ENCODE results near the gene SMCO2. TPM values are rescaled to one million over a fixed set of nuclear protein-coding genes. Genes with fewer than 3 reads are reported as not detected.

Gene SMCO2
- total and polyA plus RNA-seq, 2 of the 13 experiments (the other 11 are each of a cell fraction or from before 2014, with no cell fraction given), result 0.15 TPM; not detected in 1

DNA sequence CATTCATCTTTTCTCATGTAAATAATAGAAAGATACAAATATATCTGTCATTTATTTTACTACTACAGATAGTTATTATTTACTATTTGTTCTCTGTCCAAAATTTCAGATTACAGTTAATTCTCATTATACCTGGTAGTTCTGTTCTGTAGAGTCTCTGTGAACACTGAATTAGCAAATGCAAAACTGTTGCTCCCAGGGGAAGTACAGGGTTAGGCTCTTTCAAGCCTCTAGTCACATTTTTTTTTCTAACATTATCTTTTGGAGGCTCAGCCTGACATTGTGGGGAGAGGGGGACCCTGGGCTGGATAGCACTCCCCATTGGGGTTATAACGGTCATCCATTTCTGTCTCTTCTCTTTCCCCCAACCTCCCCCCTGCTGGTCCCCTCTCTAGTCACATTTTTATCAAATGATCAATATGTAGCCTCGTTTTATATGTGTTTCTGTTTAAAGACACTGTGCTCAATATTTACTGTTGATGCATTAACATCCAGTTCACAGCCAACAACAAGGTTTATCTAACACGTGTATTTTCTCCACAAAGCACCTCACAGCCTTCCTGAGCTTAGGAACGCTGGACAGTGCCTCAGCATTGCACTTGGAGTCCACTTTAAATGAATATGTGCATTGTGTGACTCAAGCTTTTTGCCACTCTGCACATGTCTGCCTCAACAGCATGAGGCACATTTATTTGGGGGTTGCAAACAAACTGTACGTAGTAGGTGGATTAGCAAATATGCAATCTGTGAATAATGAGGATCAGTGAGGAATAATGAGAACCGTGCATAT, 4.7 kb downstream of the SMCO2 start:
- Histone ChIP-seq H2AFZ (ENCODE audit: low read length) (no peak overlapping the region), H3K27ac (ENCODE audit: extremely low read length, insufficient read depth, low read length) (no peak overlapping the region), H3K79me2 (ENCODE audit: insufficient read depth, low read length) (no peaks in the 10 kb centered on the region), H3K9ac (ENCODE audit: insufficient read depth, low read depth, low read length) (no peak overlapping the region), H3K4me1 (ENCODE audit: insufficient read depth, low read length) (peaks cover 11% of the 10 kb centered on the region), H3K4me3 (replicated peaks in 1 of 3; ENCODE audit: insufficient read depth in 1 of 3, low read depth in 2 of 3, low read length in 3 of 3) (no peak overlapping the region), H3K27me3 (ENCODE audit: control insufficient read depth in 1 of 2, insufficient read depth in 2 of 2, low read length in 2 of 2) (no peaks in the 10 kb centered on the region; a peak in 1 of 5 replicates), H3K9me3 (ENCODE audit: low read length) (no peaks in the 10 kb centered on the region), H3K4me2 (ENCODE audit: low read depth, low read length) (no peak overlapping the region), H3K36me3 (replicated peaks in 1 of 2; ENCODE audit: control insufficient read depth in 1 of 2, insufficient read depth in 2 of 2, low read length in 2 of 2) (no peaks in the 10 kb centered on the region), H4K20me1 (ENCODE audit: insufficient read depth, low read length) (no peaks in the 10 kb centered on the region)
- 30% methylated on average over 6 of the region's 6 CpGs for whole genome bisulfite sequencing (ENCODE audit: low lambda C conversion rate)
- no TSS peak for BruUV-seq (replicated peaks)
- ChIA-PET POLR2A (no interaction called here), CTCF (ENCODE audit: low intra/inter-chr PET ratio, low total read pairs) (no interaction called here)
- in situ Hi-C loops (cut with HindIII; ENCODE audit: extremely low pct_ligation_motif_present, low pct_unique_long_range_greater_than_20kb) (no loop called here), intact Hi-C loops (cut with micrococcal nuclease; ENCODE audit: unreplicated experiment) (no loop called here)
- TF ChIP-seq, protein P1, sequence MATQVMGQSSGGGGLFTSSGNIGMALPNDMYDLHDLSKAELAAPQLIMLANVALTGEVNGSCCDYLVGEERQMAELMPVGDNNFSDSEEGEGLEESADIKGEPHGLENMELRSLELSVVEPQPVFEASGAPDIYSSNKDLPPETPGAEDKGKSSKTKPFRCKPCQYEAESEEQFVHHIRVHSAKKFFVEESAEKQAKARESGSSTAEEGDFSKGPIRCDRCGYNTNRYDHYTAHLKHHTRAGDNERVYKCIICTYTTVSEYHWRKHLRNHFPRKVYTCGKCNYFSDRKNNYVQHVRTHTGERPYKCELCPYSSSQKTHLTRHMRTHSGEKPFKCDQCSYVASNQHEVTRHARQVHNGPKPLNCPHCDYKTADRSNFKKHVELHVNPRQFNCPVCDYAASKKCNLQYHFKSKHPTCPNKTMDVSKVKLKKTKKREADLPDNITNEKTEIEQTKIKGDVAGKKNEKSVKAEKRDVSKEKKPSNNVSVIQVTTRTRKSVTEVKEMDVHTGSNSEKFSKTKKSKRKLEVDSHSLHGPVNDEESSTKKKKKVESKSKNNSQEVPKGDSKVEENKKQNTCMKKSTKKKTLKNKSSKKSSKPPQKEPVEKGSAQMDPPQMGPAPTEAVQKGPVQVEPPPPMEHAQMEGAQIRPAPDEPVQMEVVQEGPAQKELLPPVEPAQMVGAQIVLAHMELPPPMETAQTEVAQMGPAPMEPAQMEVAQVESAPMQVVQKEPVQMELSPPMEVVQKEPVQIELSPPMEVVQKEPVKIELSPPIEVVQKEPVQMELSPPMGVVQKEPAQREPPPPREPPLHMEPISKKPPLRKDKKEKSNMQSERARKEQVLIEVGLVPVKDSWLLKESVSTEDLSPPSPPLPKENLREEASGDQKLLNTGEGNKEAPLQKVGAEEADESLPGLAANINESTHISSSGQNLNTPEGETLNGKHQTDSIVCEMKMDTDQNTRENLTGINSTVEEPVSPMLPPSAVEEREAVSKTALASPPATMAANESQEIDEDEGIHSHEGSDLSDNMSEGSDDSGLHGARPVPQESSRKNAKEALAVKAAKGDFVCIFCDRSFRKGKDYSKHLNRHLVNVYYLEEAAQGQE (IDR thresholded peaks at IDR 0.05; ENCODE audit: borderline replicate concordance in 1 of 2, low read depth in 1 of 2, low read length in 2 of 2), result peak; percentile 19 to 88
- TF ChIP-seq ZNF207 (IDR thresholded peaks at IDR 0.05; ENCODE audit: borderline replicate concordance), result no peak
- TF ChIP-seq HOXA5 (CRISPR knock-in tag; IDR thresholded peaks at IDR 0.05), result no peak
- no peak for TF ChIP-seq NCOR1 (IDR thresholded peaks at IDR 0.05; ENCODE audit: borderline replicate concordance, low read length)
- no peak for TF ChIP-seq RFXAP (CRISPR knock-in tag; IDR thresholded peaks at IDR 0.05; ENCODE audit: borderline replicate concordance)
- TF ChIP-seq SMC3 (IDR thresholded peaks at IDR 0.05; ENCODE audit: low read length), result no peak
- no peak for TF ChIP-seq NFE2 (CRISPR knock-in tag; IDR thresholded peaks at IDR 0.05)
- TF ChIP-seq ZNF441 (CRISPR knock-in tag; IDR thresholded peaks at IDR 0.05; ENCODE audit: borderline replicate concordance), result no peak
- TF ChIP-seq MIER2 (CRISPR knock-in tag; IDR thresholded peaks at IDR 0.05), result peak; percentile 83
- ATAC-seq (no peak), FAIRE-seq (no peak), DNase-seq (ENCODE audit: low spot score) (no peak)

All from HepG2 (cell line).